Superior temporal gyrus (tissue), 1 donor: Measurements from ENCODE around the gene MCTP2.
A peak's percentile ranks its signal among the peaks of the same experiment; 100 is the strongest.

Experiments
- DNase-seq: peaks from one replicate; pipeline ENCODE4 v3.0.0-alpha.2; 2016; ENCODE audit errors: extremely low spot score

Gene MCTP2

DNA sequence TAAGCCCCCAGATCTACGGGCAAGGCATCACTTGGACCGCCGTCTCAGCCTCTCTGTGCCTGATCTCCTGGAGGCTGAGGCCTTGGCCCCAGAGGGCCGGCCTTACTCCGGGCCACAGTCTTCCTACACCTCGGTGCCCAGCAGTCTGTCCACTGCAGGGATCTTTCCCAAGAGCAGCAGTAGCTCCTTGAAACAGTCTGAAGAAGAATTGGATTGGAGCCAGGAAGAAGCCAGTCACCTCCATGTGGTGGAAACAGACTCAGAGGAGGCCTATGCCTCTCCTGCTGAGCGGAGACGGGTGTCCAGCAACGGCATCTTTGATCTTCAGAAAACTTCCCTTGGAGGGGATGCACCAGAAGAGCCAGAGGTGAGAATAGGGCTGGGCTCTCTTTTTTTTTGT lies 67.0 kb downstream of the MCTP2 start:
- no peak for DNase-seq

GRCh38 chr15:94300612-94301011 lies 69.3 kb downstream of the MCTP2 start:
- DNase-seq: no peak

DNA sequence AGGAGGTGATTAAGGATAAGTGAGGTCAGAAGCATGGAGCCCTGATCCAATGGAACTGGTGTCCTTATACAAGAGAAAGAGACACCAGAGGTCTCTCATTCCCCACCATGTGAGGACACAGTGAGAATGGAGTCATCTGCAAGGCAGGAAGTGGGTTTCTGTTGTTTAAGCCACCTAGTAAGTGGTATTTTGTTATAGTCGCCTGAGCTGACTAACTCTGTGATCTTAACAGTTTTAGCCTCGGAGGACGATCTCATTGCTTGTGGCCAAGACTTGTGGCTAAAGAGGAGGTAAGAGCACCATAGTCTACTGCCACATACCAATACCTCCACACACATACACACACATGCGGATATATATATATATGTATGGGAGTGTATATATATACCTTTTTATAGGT lies 73.8 kb downstream of the MCTP2 start:
- no peak for DNase-seq

DNA sequence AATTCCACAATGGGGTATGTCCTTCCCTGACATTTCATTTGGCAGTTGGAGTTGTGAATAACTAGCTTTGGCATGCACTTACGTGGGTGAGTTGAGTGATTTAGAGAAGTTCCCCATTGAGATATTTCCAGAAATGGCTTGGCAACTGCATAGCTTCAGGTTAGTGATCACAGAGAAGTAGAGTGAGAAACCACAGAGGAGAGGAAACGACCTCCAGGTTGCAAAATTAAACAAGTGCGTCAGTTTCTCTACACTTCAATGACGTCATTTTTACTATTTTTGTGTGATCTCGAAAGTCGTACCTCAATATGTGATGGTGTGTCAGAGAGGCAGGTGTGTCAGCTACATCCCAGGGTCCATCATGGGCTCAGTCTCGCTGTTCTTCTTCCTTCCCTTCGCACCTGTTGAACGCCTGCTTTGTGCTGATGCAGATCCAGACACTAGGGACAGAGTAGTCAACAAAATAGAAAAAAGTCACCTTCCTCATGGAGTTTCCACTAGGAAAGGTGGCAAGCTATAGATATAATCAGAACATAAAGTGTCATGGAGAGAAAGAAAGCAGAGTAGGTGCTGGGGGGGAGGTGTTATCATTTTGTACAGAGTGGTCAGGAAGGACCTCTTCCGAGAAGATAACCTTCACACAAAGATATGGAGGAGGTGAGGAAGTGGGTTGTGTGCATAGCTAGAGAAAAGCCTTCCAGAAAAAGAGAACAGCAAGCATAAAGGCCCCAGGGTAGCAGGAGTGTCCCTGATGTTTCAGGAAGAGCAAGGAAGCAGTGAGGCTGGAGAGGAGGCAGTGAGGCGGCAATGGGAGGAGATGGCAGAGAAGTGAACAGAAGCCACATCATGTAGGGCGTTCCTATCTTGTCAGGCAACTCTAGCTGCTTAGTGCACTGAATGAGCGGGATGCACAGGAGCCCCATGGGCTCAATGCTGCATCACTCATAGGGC lies 75.6 kb downstream of the MCTP2 start:
- DNase-seq: no peak

DNA sequence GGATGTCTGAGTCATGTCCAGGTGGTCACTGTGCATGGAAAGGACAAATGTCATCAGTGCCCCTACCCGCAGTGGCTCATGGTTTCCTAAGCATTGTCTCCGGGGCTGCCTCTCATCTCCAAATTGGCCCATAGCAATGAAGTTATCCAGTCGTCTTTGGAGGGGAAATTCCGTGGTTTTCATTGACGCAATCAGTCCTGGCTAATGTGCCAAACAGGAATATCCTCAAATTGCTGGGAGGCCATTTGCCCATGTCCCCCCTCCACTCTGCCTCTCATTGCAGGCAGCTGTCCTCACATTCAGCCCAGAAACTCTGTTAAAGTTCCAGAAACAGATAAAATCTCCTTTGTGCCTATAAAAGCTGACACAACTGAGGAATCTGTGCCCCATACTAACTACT lies 81.6 kb downstream of the MCTP2 start:
- no peak for DNase-seq

- DNase-seq: no peak
Observed at GRCh38 chr15:94314639-94315038, 83.3 kb downstream of the MCTP2 start.

GRCh38 chr15:94317211-94317610 lies 85.8 kb downstream of the MCTP2 start:
- no peak for DNase-seq

DNA sequence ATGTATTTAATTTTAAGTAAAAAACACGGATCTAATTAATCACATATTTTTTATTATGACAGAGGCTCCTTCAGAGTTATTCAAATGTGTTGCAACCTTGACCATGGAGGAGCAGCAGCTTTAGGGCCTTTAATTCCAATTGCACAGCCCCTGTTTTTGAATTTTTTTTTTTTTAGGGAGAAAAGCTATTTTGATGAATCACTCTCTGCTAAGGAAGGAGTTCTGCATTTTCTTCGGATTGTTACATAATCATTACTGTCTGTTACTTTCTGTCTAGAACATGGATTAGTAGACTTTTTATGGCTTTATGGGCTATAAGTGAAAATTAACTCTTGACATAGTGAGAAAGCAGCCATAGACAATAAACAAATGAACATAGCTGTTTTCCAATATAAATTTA lies 90.8 kb downstream of the MCTP2 start:
- DNase-seq: no peak

GRCh38 chr15:94323076-94323475 lies 91.7 kb downstream of the MCTP2 start:
- DNase-seq: no peak

DNA sequence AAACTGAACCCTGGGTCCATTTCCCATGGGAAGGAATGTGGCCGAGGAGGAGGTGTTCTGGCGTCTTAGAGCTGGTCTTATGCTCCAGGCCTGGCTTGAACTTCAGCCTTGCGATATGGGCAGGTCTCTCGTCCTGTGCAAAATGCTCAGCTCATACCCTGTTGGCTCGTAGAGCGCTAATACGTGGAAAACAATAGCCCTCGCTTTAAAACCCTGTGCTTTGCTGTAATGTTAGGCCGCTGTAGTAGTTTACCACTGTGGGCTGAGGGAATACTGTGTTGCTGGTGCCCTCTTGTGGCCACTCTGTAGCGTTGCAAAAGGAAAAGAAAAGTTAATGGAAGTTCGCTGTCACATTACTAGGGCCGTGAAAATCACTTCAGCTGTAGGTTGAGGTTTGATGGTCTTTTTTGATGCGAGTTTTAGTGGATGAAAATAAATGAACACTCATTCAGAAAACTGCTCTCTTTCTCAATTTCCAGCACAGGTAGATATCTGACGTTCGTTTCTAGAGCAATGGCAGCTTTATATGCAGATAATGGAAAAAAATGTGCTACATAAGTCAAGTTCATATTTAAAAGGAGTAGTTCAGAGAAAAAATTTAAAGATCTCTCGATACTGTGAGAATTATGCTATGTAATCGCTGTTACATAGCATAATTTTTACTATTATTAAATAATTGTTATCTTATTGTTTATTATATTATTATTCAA lies 92.9 kb downstream of the MCTP2 start:
- peak; percentile 80 for DNase-seq

- DNase-seq: no peak
Observed at GRCh38 chr15:94324835-94325767, 93.7 kb downstream of the MCTP2 start.

DNA sequence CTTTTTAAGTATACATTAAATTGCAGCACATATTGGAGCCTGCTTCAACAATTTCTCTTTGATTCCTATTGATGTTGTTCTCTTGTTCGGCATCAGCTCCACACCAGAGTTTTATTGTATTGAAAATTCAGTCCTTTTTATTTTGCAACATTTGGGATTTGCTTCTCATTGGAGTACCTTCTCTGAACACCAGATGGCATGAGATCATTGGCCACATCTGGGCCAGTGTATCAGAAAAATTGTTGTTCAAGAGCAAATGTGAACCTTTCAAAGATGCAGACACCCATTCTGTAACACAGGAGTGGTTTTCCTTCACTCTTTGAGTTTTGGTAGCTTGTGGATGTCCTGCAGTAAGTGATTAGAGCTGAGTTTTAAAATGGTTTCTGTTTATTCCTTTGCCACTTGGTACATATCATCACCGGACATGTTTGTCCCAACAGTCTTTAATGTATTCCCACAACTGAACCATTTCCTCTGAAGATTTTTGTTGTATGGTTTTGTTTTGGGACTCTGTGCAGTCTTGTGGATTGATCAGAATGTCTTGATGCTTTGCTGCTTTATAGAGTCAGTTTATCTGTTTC lies 96.1 kb downstream of the MCTP2 start:
- peak; percentile 40 for DNase-seq

DNA sequence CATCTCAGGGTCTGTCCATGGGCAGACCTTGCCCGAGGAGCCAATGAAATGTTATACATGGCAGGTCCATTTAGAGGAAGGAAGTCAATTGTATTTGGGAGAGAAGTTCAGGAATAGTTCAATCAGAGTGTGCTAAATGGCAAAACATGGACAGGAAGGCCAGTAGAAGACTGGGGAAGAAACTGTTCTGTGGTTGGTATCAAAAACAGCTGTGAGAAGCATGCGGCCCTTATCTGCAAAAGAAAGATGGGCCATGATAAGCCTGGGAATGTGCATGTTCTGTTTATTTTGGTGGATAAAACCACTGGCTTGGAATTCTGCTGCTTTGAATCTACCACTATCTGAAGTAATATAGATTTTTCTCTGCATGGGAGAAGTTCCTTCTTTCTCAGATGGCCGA lies 100.4 kb downstream of the MCTP2 start:
- DNase-seq: no peak

DNA sequence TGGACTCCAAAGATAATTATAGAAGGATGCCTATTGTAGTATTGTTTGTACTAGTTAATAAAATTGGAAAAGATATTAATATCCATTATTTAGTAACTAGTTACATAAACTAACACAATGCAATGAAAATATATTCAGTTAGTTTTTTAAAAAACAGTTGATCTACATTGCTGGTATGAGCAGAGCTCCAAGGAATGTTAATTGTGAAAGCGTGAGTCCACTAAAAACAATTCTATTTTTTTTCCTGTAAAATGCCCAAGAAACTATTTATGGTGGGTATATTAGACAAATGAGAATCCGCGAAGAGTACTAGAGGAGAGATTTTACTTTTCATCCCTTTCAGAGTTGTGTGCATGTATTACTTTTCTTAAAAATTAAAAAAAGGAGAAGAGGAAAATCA lies 104.3 kb downstream of the MCTP2 start:
- DNase-seq: no peak

GRCh38 chr15:94336817-94337467 lies 105.6 kb downstream of the MCTP2 start:
- no peak for DNase-seq

GRCh38 chr15:94338243-94338846 lies 107.0 kb downstream of the MCTP2 start:
- no peak for DNase-seq

- DNase-seq: no peak
Observed at GRCh38 chr15:94346282-94346681, 114.9 kb downstream of the MCTP2 start.

DNA sequence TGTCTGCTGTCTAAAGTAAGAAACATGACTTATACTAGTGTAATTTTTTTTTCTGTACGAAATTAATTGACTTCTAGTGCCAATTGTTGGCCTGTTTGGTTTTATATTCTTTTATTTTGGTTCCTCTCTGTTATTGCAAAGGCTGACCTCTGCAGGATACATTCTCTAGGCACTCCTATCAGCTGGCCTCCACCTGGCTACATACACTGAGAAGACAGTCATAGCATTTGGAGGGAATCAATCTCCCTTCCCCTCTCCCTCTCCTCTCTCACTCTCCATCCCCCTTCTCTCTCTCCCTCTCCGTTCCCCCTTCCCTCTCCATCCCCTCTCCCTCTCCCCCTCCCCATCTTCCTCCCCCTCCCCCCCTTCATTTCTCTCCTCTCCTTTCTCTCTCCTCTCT lies 116.7 kb downstream of the MCTP2 start:
- DNase-seq: no peak

- DNase-seq: no peak
Observed at GRCh38 chr15:94351031-94351535, 119.7 kb downstream of the MCTP2 start.
